Activated T-cell treated with anti-CD3 and anti-CD28 coated beads for 48 hours (primary cell): ENCODE data around the gene SEMA3D.

Experiments used
- DNase-seq: peaks from one replicate; pipeline ENCODE4 v3.0.0-alpha.2; 2020; ENCODE audit warnings: low read depth

Gene SEMA3D

DNA sequence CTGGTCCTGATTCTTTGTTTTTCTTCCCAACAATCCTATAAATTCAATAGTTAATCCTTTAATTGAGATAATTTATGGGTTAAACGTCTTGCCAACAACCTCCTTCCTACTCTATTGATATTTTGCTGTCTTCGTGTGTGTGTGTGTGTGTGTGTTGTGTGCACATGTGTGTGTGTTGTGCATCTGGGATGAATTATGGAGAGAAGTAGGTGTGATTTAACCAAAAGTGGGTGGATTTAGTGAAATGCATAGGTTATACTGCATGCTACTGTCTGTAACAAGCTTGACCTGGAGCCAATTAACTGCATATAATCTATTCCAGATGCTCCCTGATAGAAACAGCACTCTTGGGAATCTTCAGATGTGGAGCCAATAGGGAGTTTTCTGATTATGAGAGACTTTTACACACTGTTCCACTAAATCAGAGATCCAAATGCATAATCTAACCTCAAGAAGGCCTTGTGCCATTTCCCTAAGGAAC lies 61.2 kb downstream of the SEMA3D start:
- no peak for DNase-seq

DNA sequence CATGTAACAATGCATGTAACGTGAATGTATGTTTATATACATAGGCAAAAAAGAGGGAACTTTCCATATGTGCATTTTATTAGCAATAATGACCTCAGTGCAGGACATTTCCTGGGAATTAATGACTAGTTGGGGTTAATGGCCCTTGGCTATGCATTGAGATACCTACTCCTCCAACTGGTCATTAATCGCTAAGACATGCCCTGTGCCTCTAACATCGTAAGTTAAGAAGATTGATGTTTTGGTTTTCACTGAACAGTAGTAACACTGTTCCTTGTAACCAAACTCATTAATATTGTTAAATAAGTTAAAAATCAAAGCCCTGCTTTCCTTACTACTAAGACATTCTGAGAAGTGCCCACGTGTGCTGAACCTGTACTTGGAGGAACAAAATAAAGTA lies 61.7 kb downstream of the SEMA3D start:
- no peak for DNase-seq

DNA sequence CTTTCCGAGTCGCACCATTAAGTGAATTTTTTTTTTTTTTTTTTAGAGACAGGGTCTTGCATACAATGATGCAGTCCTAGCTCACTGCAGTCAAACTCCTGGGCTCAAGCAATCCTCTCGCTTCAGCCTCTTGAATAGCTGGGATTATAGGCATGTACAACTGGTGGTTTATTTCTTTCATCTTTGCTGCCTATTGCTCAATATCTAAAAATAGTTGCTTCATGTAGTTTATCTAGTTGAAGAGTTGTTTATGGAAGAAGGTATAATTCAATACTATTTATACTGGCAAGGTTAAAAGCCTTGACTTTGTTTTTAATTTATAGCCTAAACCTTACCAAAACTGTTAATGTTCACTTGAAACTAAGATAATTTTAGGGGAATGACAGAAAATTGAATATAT lies 66.9 kb downstream of the SEMA3D start:
- DNase-seq = no peak

DNA sequence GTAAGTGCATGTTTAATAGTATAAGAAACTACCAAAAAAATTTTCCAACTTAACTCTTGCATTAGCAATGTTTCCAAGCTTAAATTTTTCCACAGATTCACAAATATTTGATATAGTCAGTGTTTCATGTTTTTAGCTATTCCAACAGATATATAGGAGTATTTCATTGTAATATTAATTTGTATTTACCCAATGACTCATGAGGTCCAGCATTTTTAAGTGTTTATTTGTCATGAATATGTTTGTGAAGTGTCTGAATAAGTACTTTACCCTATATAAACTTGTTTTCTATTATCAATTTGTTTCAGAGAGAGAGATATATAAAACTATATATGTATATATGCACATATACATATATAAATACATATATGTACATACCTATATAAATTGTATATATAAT lies 71.0 kb downstream of the SEMA3D start:
- no peak for DNase-seq

DNA sequence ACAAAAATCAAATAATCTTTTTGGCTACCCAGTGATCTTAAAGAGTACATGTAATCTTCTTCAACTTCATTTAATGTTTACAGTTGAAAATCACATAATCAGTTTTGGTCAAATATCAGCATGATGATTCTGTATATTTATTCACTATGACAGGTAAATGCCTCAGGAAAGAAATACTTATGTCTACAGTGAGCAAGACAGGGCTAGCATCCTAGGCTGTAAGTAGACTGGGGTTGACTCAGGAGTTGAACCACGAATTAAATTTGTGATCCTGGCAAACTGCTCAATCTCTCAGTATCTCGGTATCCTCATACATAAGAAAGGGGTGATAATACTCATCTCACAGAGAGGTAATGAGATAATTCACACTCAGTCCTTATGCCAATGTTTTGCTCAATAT lies 71.8 kb downstream of the SEMA3D start:
- no peak for DNase-seq

DNA sequence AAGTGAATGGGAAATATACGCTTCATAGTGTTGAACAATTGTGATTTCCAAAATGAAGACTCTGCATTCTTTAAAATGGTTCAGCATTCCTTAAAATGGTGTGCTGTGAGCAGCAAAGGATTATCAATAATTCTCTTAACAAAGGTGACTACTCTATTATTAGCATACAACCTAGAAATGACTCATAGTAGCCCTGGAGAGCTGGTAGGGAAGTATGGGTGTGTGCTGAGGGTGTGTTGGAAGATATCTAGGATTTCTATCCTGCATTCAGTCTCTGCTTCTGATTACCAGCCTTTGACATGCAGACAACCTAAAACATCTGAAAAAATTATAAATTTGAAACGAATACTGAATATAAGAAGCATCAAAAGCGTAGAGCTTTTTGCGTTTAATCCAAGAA lies 72.5 kb downstream of the SEMA3D start:
- DNase-seq = no peak

DNA sequence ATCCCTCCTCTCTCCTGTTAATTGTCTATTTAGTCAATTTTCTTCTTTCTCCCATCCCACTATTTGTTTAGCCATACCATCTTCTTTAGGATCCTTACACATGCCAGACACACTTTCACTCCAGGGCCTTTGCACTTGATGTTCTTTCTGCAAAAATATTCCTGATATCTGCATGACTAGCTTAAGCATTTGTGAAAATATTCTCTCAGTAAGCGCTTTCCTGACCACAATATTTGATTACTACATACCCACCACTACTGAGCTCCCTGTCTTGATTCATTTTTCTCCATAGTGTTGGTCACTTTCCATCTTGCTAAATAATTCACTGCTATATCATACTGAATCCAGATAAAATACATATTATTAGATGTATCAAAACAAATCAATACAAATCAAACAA lies 75.1 kb downstream of the SEMA3D start:
- DNase-seq = no peak

DNA sequence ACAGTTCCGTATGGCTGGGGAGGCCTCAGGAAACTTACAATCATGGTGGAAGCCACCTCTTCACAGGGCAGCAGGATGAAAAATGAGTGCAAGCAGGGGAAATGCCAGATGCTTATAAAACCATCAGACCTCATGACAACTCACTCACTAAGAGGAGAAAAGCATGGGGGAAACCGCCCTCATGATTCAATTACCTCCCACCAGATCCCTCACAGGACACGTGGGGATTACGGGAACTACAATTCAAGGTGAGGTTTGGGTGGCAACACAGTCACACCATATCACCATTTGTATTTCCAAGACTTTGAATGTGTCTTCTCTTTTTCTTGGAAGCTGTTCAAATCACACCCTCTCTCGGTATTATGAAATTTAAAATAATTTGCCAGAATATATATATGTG lies 80.1 kb downstream of the SEMA3D start:
- no peak for DNase-seq

DNA sequence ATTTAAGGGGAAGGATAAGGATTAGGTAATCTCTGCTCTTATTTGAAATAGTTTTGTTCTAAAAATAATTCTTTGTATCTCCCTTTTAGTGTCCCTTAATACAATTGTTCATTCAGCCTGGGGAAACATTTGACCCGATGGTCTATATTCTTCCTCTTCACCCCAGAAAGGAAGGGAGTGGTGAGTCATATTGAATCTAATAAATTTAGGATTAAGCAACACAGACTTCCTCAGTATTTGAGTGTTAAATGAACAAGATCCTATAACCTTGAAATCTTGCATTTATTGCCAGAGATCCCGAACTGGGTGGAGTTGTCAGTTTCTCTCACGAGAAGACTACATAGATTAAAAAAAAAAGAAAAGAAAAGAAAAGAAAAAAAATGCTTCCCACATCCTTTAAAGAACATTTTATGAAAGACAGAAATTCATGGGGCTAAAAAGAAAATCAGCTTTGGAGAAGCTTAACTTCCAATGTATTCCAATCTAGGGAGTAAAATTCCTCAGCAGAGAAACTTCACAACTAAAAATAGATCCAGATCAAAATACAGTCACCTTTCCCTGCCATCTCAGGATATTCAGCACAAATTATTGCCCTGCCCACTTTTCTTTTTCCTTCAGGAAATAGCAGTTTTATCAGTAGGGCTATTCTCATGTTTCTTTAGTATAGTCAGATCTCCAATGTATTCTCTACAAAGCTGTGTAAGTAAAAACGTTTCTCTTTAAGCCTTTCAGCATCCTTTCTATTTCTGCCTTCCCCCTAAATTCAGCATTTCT lies 82.2 kb downstream of the SEMA3D start:
- no peak for DNase-seq

DNA sequence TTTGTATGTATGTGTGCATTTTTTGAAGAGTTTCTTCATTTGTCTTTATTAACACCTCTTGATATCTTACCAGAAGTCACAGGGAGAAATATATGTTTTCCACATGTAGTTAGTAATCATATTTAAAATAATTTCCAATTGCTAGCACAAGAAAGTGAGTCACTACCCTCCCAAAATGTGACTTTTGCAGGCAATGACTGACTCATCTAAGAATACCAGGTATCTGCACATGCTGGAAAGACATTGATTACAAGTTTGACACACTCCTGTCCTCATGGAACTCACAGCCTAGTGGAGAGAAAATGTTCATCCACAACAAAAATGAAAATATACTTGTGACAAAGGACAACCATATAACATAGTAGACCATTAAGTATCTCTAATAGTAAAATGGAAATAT lies 82.9 kb downstream of the SEMA3D start:
- DNase-seq = no peak

DNA sequence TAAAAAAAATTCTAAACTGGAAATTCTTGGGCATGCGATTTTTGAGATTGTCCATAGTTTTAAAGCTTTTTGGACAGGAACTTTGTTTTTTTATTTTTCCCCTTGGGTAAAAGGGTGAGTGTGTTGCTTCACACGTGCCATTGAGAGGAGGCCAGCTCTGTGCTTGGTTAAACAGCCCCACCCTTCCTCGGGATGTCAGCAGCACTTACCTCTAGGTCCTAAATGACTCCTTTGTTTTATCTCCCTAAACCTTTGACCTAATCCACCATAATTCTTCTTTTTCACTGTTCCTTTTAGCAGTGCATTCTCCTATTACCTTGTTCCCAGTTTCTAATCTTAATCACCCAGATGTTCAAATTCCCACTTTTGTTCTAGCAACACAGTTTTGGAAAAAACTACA lies 83.5 kb downstream of the SEMA3D start:
- DNase-seq = no peak

DNA sequence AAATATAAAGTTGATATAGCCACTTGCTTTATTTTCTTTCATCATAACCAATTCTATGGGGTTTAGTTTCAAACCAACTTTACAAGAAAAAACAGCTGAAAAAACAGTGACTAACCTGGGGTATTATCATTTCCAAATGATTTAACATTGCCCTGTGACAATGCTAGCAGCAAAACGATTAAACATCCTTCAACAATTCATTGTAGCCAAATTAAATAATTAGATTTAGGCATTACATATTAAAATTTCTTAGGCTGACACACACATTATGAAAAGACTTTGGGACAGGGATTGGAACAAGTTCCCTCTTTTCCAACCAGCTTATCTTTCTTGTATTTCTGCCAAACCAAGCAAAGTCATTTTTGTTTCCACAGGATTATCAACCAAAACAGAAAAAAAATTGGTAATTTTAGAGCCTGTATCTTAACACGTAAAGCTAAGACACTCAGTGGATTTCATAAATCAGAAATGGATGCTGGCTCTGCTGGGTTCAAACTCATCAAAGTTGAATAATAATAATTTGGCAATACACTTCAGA lies 84.0 kb downstream of the SEMA3D start:
- no peak for DNase-seq

DNA sequence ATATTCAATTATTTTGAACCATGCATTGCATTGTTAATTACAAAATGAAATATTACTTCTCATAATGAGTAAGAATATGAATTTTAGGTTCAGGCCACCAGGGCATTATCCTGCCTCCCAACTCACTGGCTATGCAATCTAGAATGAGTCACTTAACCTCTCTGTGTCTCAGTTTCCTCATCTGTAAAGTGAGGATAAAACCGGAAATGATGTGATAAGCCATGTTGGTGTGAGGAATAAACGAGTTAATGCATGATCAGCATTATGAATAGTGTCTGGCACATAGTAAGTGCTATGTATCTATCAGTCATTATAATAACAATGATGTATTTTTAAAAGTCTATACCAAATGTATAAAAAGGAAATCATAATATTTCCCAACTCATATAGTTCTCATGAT lies 85.5 kb downstream of the SEMA3D start:
- no peak for DNase-seq

DNA sequence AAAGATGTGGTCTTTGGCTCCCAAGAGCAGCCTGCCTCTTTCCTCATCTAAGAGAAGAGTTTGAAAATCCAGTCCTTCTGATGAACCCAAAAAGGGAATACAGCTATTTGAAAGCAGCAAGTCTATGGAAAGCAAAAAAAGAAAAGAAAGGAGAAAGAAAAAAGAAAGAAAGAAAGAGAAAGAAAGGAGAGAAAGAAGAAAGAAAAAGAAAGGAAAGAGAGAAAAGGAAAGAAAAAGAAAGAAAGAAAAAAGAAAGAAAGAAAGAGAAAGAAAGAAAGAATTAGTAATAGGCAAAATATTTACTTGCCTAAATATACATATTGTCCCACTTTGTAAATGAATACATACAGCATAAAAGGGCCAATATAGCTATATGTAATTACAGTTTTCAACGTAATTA lies 89.0 kb downstream of the SEMA3D start:
- DNase-seq = no peak

DNA sequence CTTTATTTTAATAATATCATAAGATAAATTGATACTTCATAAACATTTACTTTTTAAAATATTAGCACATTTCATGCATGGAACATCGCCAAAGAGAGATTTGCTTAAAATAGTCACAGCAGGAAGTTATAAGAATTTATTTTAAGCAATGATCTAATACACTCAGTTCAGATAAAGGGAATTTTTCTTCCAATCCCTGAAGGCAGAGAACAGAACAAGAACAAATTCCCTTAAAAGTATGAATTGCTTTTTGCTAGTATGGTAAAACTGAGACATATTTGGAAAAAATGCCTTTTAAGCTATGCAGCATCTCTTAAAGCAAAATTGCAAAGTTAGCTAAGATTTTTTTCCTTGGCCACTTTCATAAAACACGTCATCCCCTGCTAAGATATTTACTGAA lies 91.0 kb downstream of the SEMA3D start:
- no peak for DNase-seq

DNA sequence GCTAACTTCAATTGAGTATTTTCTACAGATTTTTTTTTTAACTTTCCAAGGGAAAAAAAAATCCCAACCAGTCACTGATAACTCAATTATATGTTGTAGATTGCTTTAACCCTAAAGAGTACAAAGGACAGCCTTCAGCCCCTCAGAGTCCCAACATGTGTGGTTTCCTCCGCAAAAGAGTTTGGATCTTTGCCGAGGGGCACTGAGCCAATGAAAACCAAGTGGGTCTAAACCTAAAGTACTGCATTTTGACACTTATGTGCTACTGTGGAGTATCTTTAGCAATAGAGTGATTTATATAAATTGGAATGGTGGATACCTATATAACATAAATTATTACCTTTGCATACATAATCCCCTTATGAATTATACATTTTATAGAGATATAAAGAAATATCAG lies 91.5 kb downstream of the SEMA3D start:
- no peak for DNase-seq

DNA sequence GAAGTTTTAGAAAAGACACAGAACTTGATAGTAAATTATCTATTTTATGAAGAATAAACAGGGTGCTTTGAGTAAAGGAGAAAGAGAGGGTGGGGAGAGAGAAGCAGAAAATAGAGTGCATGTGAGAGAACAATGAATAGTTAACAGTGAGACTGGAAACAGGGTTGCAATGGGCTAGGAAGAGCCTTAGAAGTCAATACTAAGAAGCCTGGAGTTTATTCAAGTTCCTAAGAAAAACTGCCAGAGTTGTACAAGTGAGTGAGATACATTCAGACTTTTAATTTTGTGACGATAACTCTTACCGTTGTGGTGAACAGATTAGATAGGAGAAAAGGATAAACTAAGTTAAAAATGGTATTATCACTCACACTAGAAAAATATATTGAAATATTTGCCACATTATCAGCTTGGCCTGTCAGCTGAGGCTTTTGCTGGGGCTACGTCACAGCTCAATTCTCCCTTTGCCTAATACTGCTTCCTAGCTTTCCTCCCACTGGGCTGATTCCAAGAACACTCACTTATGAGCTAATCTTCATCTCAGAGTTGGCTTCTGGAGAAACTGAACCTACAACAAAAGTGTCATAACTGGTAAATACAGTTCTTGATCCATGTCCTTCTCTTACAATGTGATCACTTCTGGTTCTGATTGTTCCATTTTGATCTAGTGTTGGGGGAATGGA lies 92.7 kb downstream of the SEMA3D start:
- DNase-seq = no peak

DNA sequence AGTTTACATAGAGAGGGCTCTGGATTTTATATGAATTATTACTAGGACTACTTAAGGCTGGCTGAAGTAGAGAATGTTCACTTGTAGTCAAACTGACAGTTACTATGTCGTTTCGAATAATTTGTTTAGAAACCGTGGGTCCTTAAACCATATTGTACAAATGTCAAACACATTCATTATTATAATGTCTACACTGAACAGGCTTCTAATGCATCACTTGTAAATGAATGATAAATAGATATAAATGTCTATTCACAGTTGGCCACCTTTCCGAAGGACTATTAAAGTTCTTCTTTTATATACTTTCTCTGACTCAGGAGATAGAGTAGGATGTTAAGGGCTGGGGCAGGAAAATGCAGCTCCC lies 95.3 kb downstream of the SEMA3D start:
- no peak for DNase-seq

DNA sequence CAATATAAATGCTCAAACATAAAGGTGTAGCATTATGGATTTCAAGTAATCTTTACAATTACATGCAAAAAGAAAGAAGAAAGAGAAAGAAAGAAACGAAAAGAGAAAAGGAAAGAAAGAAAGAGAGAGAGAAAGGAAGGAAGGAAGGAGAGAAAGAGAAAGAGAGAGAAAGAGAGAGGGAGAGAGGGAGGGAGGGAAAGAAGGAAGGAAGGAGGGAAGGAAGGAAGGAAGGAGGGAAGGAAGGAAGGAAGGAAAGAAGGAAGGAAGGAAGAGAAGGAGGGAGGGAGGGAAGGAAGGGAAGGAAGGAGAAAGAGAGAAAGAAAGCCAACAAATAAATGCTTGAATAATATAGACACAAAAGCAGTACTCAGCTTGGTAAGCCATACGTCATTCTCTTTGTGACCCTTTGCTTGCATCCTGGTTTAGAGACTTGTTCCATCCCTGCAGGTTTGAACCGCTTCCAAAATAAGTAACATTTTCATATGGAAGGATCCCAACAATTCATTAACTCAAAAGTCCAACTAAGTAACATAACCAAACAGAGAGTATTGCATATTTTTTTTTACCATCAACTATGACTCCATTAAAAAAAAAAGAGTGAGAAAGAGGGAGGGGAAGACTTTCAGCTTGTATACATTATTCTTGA lies 95.8 kb downstream of the SEMA3D start:
- no peak for DNase-seq

DNA sequence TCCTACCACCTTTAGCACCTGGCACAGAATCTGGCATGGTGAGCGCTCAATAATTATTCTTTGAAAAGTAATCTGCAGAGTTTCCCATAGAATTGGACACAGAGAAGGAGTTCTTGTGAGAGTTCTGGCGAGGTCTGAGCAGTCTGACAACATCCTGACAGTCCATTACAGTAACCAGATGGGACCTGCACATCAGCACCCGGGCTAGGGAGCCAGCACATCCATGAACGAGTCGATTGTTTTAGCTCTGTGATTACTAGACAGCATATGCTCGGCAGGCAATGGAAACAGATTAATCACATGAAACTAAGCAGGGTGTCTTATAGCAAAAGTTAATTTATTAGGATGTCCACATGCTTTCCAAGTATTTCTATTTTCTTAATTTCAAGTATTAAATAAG lies 96.7 kb downstream of the SEMA3D start:
- no peak for DNase-seq

DNA sequence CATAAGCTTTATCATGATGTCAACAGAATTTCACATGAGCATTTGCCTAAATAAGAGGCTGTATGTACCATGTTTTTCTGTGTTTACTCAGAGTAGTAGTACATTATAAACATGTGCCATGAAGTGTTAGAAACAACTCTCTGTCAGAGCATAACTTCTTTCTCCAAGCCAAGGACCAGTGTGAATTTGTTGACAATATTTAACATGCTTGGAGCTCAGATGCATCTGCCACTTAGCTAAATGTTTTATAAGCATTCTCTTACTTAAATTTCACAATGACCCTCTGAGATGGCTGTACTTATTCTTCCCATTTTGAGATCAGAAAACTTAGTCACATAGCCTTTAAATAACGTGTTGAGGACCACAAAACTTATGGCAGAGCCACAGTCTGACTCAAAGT lies 105.0 kb downstream of the SEMA3D start:
- no peak for DNase-seq

DNA sequence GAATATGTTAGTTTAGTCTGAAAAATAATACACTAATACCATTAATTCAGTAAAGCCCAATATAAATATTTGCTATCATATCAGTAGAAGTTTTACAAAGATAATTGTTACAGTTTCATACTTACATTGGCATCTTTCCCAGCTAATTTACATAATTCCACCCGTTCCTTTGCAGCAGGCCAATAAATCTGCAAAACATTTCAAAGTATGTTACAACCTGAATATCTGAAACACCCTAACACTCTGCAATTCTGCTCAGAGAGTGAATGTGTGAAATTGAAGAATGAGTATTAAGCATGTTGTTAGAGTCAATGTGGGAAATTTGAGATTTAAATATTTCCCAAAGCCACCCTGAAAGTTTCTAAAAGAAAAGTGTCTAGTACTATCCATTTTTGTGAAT lies 105.5 kb downstream of the SEMA3D start:
- no peak for DNase-seq

DNA sequence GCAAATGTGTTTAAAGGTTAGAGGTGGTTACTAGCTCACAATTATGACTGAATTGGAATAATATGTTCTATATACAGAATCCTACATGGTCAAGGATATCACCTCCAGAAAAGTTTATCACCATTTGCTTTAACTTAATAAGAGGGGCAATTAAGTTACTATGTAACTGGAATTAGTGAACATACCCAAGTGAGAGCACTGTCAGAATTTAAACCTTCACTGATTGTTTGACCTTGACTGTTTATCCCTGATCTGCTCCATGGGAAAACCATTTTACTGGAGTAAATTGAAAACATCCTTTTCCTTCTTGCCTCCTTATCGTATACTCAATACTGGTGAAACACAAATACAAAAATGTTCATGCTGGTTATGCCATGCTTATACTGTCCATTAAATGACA lies 107.4 kb downstream of the SEMA3D start:
- no peak for DNase-seq
